GM19240 (cell line): ENCODE measurements around the gene SIRT5.

ENCODE experiments used
- DNase-seq: peaks from one replicate; pipeline ENCODE4 v3.0.0; 2011; ENCODE audit warnings: low spot score; ENCODE audit not compliant: insufficient read length

The SIRT5 gene

GRCh38 chr6:13574571-13575376, at the start of gene SIRT5:
SIRT5 (plus strand) TSS chr6:13574601; CDS start chr6:13584111, 9,510 bp downstream.
- DNase-seq, result peak; percentile 31

- DNase-seq, result no peak
These were observed 49.4 kb upstream of the SIRT5 start for GRCh38 chr6:13524801-13525508.

- no peak for DNase-seq
These were observed 48.1 kb upstream of the SIRT5 start for GRCh38 chr6:13526357-13526726.

GRCh38 chr6:13526727-13527670, 47.4 kb upstream of the SIRT5 start:
- DNase-seq, result no peak

- DNase-seq, result no peak
These were observed 46.7 kb upstream of the SIRT5 start for GRCh38 chr6:13527671-13528056.

- no peak for DNase-seq
These were observed 46.2 kb upstream of the SIRT5 start for GRCh38 chr6:13528232-13528631.

- no peak for DNase-seq
These were observed 45.5 kb upstream of the SIRT5 start for GRCh38 chr6:13528777-13529343.

- no peak for DNase-seq
These were observed 42.4 kb upstream of the SIRT5 start for GRCh38 chr6:13531956-13532355.

GRCh38 chr6:13534536-13534935, 39.9 kb upstream of the SIRT5 start:
- DNase-seq, result no peak

GRCh38 chr6:13535306-13535705, 39.1 kb upstream of the SIRT5 start:
- no peak for DNase-seq

GRCh38 chr6:13536796-13537526, 37.4 kb upstream of the SIRT5 start:
- DNase-seq, result no peak

- no peak for DNase-seq
These were observed 36.9 kb upstream of the SIRT5 start for GRCh38 chr6:13537527-13537897.

GRCh38 chr6:13538084-13538483, 36.3 kb upstream of the SIRT5 start:
- DNase-seq, result peak; percentile 29

- DNase-seq, result no peak
These were observed 35.8 kb upstream of the SIRT5 start for GRCh38 chr6:13538600-13538999.

GRCh38 chr6:13539572-13539971, 34.8 kb upstream of the SIRT5 start:
- DNase-seq, result no peak

- DNase-seq, result no peak
These were observed 32.9 kb upstream of the SIRT5 start for GRCh38 chr6:13541496-13541895.

- DNase-seq, result no peak
These were observed 29.8 kb upstream of the SIRT5 start for GRCh38 chr6:13544454-13545186.

GRCh38 chr6:13545885-13546284, 28.5 kb upstream of the SIRT5 start:
- no peak for DNase-seq

GRCh38 chr6:13548500-13549210, 25.7 kb upstream of the SIRT5 start:
- no peak for DNase-seq
